ENCODE data around the gene GPR158. TPM values are rescaled to one million over a fixed set of nuclear protein-coding genes. Genes with fewer than 3 reads are reported as not detected.

GPR158 gene
- total RNA-seq, 4 donors from 2014 or later = 0.16 to 1.1 (median 0.17) TPM; not detected in 1

- no peak for TF ChIP-seq CTCF (IDR thresholded peaks at IDR 0.05; ENCODE audit: low read depth)
Measured at GRCh38 chr10:25453619-25454018, 278.8 kb downstream of the GPR158 start.

- TF ChIP-seq CTCF (IDR thresholded peaks at IDR 0.05; ENCODE audit: low read depth) = no peak
Measured at GRCh38 chr10:25455980-25456567, 281.3 kb downstream of the GPR158 start.

GRCh38 chr10:25457552-25457951 is 282.8 kb downstream of the GPR158 start:
- no peak for TF ChIP-seq CTCF (IDR thresholded peaks at IDR 0.05; ENCODE audit: low read depth)

GRCh38 chr10:25465582-25466372 is 291.0 kb downstream of the GPR158 start:
- no peak for TF ChIP-seq CTCF (IDR thresholded peaks at IDR 0.05; ENCODE audit: low read depth)

- TF ChIP-seq CTCF (IDR thresholded peaks at IDR 0.05; ENCODE audit: low read depth) = no peak
Measured at GRCh38 chr10:25467881-25468280, 293.1 kb downstream of the GPR158 start.

GRCh38 chr10:25481467-25481866 is 306.7 kb downstream of the GPR158 start:
- no peak for TF ChIP-seq CTCF (IDR thresholded peaks at IDR 0.05; ENCODE audit: low read depth)

- no peak for TF ChIP-seq CTCF (IDR thresholded peaks at IDR 0.05; ENCODE audit: low read depth)
Measured at GRCh38 chr10:25483999-25484398, 309.2 kb downstream of the GPR158 start.
